ENCODE results near the gene FBXL20.

The FBXL20 gene

DNA sequence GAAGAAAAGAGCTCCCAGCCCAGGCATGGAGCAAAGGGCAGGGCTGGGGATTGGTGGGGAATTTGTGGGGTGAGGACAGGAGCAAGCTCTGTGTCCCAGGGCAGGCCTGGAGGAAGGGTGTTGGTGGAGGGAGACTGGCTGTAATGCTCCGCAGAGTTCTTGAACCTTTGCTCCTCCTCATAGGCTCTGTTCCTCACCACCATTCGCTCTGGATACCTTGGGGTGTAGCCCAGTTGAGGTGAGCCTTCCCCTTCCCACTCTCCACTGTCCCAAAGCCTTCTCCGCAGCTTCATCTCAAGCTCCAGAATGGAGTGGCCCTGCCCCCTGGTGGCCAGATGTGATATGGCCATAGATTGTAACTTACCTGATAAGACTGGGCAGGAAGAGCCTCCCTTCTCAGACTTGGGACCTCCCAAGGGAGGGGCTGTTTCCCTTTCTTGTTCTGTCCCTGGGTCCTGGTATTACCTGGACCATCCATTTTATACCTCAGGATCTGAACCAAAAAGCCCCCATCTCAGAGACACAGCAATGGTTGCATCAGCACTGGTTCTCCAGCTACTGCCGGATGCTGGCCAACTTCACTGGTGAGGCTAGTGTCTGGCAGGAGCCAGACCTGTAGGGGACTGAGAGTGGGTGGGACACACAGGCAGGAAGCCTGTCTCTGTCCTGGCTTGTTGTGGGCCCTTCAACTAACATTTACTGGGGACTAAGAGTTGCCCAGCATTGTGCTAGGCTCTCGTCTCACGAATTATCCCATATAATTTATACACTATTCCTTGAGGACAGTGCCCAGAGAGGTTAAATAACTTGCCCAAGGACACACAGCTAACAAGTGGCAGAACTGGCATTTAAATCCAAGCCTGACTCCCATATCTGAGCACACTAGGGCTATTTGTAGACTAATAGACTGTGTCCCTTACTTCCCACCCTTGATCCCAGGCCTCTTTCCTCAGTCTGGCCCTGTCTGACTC is 156.5 kb downstream of the FBXL20 start:
- peak; percentile 85 for DNase-seq

DNA sequence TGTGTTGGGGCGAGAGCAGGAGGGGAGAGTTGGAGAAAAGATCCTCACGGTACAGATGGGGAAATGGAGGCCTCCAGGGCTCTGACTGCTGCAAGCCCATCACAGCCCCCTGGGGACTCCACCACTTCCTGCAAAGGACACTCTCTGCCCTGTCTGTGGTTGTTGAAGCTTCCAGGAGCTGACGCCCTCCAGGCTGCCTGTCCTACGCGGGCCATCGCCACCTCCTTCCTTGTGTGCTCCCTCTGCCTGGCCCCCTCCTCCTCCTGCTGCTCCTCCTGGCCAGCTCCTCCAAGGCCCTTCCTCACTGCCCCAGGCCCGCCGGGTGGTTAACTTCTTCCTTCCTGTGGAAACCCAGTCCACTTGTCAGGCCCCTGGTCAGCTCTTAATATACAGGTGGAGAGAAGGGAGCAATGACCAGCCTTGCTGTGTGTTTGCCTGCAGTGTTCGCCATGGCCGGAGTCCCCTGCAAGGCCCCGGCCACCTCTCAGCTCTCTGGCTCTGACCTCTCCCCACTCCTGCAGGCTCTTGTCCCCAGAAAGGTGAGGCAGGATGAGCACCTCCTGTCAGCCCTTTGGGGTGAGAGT is 157.3 kb downstream of the FBXL20 start:
- no peak for DNase-seq

DNA sequence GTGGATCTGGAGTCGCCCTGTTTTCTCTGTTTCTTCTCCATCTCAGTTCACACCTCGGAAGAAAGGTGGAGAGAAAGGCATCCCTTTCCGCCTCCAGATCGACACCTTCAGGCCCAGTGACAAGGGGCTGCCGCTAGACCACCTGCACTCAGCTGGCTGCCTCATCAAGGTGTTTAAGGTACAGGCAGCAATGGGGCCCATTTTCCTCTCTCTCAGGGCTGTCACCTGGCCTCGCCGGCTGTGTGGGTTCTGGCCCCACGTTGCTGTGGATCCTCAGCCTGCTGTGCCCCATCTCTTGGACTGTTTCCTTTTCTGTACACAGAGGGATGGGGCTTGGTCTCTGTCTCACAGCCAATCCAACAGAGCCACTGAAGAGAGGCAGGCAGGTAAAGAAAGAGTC is 158.3 kb downstream of the FBXL20 start:
- no peak for DNase-seq

DNA sequence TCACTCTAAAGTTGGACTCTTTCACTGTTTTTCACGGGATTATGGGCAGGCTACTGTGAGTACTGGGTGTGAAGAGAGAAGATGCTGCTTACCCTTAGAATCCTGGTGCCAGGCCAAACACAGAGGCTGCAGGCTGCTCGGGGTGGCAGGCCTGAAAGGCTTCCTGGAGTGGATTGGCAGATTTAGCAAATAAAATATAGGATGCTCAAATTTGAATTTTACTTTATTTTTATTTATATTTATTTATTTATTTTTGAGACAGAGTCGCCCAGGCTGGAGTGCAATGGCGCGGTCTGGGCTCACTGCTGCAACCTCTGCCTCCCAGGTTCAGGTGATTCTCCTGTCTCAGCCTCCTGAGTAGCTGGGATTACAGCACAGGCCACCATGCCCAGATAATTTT is 160.8 kb downstream of the FBXL20 start:
- no peak for DNase-seq

DNA sequence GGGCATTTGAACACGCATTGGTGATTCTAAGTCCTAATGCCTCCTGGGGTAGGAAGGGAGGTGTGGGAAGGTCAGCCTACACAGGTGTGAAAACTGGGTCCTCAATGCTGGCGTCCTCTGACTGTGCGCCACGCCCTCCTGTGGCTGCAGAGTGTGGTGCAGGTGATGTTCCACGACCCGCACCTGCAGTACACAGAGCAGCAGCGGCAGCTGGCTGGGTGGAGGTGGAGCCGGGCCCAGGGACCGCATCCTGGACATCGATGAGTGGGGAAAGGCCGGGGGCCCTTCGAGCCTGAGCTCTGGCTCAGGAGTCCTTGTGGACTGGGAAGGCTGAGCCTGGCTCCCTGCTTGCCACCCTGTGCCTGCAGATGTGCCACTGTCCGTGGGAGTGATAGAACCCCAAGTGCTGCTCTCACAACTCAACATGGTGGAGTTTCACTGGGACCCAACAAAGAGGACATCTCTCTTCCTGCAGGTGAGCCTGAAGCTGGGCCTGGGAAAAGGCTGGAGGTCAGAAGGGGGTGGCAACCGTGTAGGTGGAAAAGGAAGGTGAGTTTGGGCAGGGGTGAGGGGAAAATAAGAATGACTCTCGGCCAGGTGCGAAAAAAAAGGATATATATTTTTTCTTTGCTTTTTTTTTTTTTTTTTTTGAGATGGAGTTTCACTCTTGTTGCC is 161.6 kb downstream of the FBXL20 start:
- peak; percentile 91 for DNase-seq

DNA sequence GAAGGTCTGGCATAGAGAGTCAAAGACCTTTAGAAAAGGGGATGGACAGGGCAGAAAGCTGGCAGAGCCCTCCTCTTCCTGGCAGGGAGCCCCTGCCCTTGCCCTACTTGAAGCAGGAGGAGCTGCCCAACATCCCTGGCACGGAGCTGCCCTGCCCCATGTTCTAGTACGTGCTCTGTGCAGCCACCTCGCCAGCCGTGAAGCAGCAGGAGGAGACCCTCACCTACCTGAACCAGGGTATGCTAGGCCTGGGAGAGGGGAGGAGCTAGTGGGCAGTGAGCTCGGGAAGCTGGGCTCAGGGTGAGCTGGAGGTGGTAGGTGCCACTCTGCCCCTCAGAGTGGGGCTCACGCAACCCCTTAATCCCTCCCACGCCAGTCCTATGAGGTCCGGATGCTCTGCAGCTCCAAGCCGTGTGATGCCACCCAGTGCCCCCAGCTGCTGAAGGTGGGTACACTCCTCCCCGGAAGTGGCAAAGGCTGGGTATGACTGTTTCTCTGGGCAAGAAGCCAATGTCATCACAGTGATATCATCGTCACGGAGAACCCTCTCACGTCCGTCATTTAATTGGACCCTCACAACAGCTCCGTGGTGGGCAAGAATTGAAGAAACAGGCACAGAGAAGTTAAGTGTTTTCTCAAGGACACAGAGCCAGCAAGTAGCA is 163.0 kb downstream of the FBXL20 start:
- DNase-seq, result peak; percentile 90

DNA sequence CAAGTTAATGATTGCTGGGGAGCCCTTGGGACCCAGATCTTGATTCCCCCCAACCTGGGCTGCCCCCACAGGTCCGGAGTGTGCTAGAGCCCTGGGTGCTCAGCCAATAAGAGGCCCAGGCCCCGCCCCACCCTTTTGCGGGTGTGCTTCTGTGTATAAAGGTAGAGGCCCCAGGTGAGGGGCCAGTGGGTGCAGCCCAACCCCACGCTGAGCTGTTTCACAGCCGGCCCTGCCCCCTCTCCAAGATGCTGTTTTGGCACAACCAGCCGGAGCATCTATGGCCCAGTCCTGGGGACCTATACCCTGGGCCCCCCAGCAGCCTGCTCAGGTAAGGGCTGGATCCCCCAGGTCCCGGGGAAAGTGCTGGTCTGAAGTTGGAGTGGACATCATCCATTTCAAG is 163.8 kb downstream of the FBXL20 start:
- DNase-seq, result no peak

DNA sequence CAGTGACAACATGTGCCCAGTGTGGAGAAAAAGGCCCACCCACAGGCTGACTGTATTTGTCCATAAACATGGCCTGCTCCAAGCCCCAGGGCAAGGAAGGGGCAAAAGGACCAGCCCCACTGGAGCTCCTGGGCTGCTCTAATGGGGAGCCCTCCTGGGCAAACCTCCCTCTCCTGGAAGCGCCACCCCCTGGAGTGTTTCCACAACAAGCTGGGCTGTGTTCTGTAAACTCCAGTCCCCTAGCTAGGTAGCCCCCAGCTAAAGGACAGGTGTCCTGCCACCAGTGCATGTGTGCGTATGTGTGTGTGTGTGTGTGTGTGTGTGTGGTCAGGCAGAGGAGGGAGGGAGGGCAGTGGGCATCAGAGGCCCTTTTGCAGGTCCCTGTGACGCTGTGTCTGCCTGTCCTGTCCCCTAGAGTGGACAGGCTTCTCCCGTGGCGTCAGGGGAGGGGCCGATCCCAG is 164.4 kb downstream of the FBXL20 start:
- DNase-seq, result no peak

DNA sequence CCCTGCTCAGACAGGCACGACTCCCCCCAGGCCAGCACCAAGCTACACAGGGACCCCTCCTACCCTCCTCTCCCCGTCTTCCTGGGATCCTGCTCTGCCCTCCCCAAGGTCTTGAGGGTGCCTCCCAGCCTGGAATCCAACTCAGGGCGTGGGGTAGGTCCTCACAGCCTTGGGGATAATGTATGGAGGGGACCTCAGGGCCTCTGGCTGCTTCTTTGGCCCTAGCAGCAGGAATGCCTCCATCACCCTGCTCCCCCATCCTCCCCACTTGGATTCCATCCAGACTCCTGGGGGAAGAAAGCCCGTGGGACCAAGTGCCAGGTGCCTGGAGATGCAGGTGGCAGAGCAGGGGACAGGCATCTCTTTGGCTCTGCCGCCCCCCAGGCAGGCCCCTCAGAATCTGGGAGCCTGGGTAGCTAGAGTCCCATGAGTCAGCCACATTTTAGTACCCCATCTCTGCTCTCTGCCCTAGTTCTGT is 164.9 kb downstream of the FBXL20 start:
- no peak for DNase-seq

DNA sequence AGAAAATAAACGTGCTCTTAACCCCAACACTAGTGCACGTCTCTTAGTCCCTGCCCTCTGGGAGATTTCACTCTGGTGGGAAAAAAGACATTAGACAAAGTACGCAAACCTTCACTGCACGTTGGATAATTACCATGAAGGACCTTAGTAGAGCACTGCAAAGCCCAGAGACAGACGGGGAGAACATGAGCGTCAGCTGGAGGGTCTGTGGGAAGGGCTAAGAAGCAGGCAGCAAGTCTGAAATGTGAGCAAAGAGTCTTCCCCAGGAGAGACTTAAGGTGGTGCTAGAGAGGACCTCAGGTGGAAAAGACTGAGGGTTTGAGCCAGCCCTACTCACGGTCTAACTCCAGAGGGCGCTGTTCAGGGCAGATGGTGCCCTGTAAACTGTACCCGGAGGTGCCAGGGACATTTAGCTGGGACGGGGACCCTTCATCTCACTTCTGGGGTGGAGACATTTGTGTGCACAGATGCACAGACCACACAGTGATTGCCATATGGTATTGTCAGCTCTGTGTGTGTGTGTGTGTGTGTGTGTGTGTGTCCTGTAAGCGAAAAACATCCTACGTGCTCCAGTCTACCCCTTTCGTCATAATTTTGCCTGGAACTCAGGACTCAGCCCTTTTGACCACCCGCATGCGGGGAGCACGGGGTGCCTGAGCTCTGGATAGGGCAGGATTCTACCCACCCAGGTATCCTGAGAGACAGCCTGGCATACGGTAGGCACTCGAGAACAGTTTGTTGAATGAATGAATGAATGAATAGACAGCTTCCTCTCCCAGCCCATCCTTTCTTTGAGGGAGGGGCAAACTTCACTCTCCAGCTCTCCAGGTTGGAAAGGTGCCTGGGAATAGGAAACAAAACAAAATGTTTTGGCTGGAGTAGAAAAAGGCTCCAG is 165.6 kb downstream of the FBXL20 start:
- peak; percentile 82 for DNase-seq

DNA sequence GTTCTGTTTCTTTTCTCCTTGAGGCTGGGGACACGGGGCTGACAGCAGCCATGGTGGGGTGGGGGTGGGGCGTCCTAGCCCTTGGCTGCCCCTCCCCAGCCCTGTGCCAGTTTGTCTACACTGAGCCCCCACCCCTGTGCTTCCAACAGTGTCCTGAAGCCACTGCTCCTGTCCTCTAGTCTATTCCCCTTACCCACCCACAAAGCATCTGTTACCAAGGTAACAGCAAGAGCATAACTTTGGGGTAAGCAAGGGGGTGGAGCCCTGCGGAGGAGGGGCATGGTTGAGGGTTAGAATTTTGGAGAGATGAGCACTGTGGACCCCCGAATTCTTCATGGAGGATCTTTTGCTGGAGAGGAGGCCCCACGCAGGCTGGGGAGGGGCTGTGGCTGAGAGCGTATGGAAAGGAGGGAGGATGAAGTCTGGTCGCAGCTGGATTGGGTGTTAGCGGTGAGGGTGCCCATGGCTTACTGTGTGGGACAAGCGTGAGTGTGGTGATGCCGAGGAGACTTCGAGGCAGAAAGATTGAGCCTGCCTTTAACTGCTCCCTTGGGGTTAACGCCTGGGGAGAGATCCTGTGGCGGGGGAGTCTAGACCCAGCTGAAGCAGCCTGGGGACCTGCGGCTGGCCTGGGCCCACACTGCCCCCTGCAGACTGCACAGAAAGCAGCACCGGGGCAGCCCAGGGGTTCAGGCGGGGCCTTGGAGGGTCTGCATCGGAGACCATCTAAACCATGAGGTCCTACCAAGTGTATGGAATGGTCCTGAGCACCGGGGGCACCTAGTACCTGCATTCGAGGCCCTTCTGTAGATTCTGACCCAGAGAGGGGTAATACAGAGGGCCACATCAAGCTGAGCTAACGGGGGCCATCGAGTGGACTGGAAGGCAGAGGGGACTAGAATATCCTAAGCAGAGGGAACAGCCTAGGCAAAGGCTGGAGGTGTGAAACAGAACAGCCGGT is 169.6 kb downstream of the FBXL20 start:
- DNase-seq, result peak; percentile 39

DNA sequence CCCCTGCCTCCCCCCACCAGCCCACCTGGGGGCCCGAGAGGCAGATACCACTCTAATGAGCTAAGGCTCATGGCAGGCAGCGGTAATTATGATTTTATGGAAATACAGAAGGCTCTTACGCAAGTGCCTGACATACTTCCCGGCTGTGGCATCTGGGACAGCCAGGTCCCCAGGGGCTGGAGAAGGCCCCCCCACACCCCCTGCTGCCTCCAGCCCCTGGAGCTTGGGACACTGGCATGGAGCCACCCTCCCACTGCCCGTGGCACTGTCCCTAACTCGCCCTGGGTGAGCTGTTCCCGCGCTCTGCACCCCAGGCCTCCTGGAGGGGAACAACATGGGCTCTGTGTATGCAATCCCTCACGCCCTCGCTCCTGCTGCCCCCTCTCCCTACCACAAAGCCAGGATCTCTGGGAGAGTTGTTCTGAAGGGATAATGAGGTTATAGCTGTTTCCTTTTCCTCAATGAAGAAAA is 170.3 kb downstream of the FBXL20 start:
- DNase-seq, result no peak

DNA sequence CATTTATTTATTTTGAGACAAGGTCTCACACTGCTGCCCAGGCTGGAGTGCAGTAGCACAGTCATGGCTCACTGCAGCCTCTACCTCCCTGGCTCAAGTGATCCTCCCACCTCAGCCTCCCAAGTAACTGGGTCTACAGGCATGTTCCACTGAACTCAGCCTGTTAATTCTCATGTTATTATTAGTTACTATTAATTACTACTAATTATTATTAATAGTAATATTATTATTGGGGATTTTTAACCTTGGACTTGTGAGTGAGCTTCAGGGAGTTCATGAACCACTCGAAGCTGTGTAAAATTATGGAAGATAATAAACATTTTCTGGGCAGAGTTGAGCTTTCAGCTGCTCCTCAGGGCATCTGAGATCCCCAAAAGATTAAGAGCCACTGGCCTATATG is 171.1 kb downstream of the FBXL20 start:
- no peak for DNase-seq

DNA sequence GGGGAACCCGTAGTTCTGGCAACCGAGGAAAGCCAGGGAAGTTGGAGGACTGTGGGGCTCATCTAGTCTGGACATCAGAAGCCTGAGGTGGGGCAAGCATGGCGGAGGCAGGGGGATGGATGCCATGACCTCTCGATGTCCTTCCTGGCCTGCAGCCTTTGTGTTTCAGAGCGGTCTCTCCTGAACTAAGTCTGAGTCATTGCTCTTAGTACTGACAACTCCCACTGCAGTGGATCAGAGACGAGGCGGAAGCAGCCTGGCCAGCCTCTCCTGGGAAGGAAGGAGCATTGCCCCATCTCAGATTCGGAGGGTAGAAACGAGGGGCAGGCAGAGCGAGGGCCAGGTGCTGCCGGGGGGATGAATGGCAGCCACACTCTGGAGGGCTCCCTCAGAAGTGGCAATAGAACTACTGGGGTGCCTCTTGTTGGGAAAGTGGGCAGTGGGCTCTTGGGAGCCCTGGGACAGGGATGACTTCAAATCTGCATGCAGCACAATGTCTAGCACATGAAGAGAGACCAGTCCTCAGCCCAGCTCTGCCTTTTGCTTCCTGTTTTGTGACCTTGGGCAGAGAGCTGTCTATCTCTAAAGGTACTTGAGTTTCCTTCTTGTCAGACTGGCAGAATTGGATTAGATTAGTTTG is 172.0 kb downstream of the FBXL20 start:
- no peak for DNase-seq

DNA sequence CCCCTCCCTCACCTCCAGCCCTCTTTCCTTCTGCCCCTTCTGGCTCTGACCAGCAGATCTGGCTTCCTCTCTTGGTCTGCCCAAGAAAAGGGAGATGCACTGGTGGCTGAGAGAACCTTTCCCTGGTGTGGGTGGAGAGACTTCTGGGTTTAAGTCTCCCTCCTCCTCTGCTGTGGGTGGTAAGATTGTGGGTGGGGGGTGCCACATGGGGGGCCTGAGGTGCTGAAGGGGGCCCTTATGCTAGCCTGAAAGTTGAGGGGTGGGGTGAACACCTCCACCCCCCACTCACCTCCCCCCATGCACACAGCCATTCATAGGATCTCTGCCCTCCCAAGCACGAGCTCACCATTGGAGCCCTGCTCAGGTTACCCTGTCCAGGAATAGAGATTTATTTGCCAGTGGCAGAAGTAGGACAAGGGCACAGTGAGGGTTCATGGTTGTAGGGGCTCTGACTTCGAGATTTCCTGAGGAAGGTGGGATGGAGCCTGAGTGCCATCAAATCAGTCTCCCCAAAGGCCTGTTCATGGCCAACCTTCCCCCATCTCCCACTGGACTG is 174.0 kb downstream of the FBXL20 start:
- no peak for DNase-seq

DNA sequence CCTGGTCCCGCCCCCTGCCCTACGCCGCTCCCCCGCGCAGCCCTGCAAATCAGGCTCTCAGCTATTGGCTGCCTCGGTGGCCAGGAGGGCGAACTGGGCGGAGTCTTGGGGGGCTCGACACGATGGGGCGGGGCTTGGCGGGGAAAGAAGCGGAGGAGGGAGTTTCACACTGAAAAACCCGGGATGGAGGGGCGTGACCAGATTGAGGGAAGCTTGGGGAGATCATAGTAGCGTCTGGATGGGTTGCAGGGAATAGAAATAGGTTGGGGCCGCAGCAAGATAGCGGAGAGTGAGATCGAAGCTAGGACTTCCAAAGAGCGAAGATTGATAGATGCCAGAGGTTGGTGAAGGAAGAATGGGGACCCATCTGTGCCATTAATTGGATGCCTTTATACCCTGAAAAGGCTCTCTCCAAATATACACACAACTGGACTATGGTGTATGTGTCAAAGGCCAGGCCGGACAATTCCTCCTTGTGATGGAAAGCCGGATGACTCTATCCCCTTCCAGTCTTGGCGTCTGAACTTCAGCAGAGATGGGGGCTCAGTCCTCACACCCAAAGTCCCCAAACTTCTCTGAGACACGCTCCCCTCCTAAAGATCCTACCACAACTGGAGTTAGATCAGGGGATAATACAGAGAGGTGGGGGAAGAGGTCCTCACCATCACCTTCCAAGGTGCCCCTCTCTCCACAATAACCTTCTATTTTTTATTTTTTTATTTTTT is 175.3 kb downstream of the FBXL20 start:
- no peak for DNase-seq

DNA sequence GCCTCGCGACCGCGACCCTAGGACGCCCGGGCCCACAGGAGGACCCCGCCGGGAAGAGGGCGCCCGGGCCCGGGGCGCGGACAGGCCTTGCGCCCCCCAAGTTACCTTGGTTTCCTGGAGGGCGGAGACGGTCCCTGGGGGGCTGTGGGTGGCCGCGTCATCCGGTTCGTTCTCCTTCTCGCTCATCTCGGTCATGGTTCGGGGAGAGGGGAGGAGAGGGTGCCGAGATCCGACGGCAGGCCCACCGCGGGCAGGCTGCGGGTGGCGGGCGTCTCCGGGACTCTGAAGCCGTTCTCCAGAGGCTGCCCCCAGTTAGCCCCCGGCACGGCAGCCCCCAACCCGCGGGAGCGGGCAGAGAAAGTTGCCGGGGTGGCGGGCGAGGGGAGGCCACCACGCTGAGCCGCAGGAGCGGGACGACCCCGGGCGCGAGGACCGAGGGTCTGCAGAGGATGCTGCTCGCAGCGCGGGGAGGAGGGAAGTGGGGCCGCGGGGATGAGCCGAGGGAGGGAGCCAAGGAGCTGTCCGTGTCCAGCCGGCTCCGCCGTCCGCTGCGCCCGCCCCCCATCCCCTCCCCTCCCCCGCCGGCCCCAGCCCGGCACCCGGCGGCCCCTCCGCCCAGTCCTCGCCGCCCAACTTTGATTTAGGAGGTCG is 176.0 kb downstream of the FBXL20 start, which contains the start of gene STAC2:
Gene STAC2, minus strand, starts transcription at position 638 of the 651 bp plus-strand sequence. Its CDS starts 443 bp downstream, at position 195.
- DNase-seq, result no peak

DNA sequence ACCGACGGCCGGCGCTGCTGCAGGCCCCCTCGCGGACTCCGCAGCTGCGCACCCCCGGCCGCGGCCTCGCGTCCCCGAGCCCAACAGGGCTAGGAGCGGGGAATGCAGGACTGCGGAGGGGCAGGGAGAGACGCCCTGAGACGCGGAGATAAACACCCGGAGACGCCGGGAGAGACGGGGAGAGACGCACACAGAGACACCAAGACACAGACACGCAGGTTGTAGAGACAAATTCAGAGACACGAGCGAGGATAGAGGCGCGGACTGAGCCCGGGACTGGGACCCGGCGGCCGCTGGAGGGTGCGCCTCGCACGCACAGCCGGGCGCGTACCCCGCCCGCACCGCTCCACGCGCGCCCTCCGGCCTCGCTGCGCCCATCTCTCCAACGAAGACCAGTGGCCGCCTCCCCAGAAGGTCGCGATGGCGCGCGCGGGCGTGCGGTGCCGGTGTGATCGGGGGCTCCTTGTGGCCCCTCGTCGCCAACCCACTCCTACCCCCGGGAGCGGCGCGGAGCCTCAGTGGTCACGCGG is 176.6 kb downstream of the FBXL20 start:
- DNase-seq, result no peak
